Astrocyte (in vitro differentiated cells and primary cell): Measurements from ENCODE around the gene TMED10.

Experiments
- EZH2 ChIP-seq: IDR thresholded peaks from 2 replicates; pipeline ENCODE4 v1.6.1; 2012; ENCODE audit warnings: mild to moderate bottlenecking, low read length, inconsistent platforms; ENCODE audit not compliant: insufficient read depth
- TF ChIP-seq, protein P1 (sequence below): IDR thresholded peaks from 2 replicates; pipeline ENCODE4 v1.5.1; 2011; ENCODE audit warnings: low read depth, mild to moderate bottlenecking, inconsistent platforms, low read length, moderate library complexity; ENCODE audit not compliant: insufficient read depth

DNA sequence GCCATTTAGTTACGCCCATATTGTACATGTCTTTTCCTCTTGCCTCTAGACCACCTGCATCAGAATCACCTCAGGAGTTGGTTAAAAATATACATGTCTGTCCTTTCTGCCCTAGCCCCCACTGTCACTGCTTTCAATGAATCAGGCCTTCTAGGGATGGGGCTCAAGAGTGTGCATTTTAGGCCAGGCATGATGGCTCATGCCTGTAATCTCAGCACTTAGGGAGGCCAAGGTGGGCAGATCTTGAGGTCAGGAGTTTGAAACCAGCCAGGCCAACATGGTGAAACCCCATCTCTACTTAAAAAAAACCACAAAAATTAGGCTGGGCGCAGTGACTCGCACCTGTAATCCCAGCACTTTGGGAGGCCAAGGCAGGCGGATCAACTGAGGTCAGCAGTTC is 13.6 kb upstream of the TMED10 start:
- TF ChIP-seq, protein P1, sequence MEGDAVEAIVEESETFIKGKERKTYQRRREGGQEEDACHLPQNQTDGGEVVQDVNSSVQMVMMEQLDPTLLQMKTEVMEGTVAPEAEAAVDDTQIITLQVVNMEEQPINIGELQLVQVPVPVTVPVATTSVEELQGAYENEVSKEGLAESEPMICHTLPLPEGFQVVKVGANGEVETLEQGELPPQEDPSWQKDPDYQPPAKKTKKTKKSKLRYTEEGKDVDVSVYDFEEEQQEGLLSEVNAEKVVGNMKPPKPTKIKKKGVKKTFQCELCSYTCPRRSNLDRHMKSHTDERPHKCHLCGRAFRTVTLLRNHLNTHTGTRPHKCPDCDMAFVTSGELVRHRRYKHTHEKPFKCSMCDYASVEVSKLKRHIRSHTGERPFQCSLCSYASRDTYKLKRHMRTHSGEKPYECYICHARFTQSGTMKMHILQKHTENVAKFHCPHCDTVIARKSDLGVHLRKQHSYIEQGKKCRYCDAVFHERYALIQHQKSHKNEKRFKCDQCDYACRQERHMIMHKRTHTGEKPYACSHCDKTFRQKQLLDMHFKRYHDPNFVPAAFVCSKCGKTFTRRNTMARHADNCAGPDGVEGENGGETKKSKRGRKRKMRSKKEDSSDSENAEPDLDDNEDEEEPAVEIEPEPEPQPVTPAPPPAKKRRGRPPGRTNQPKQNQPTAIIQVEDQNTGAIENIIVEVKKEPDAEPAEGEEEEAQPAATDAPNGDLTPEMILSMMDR = no peak
- TF ChIP-seq EZH2 = no peak
